HepG2 (cell line): ENCODE results near the gene ARPC1A. TPM values are rescaled to one million over a fixed set of nuclear protein-coding genes. Genes with fewer than 3 reads are reported as not detected.

Experiments
- ATAC-seq: fragments of 200-7000 bp; cut with Tn5 transposase; 3 replicates; pipeline ENCODE4 v1.9.1; 2020; ENCODE audit warnings: mild to moderate bottlenecking, moderate library complexity
- BruUV-seq: library from RNA; stranded (reverse); fragments of 400-500 nt; replicated peaks from 2 replicates; lab custom pipeline; 2021; lab: Mats Ljungman, UMichigan
- CTCF ChIA-PET: fragments of 300-600 bp; formaldehyde crosslinking; extraction: SDS; loops from one replicate; lab custom pipeline; 2021; ENCODE audit warnings: low total read pairs, inconsistent platforms, low intra/inter-chr PET ratio; lab: Yijun Ruan, JAX
- POLR2A ChIA-PET: fragments of 350-600 bp; sonication (Branson Sonifier 250); formaldehyde crosslinking; loops from one replicate; lab custom pipeline; 2020; ENCODE audit warnings: antibody characterized with exemption, inconsistent platforms; lab: Yijun Ruan, JAX
- DNase-seq: peaks from one replicate; pipeline ENCODE4 v3.0.0-alpha.2; 2015; ENCODE audit warnings: low spot score
- FAIRE-seq: peaks from 3 replicates; lab custom pipeline; 2011; peaks lifted over from hg19 to GRCh38; lab: Jason Lieb, UNC
- H2AFZ ChIP-seq: one replicate; pipeline ENCODE4 v1.6.1; 2011; ENCODE audit warnings: low read length, inconsistent platforms
- H3K27ac ChIP-seq: fragments of 300-600 bp; 3 replicates; pipeline ENCODE4 v1.8.0; 2011; ENCODE audit warnings: mixed run types, mild to moderate bottlenecking, mixed read lengths, low read length, inconsistent platforms; ENCODE audit not compliant: insufficient read depth; ENCODE audit errors: extremely low read length
- H3K27me3 ChIP-seq, 2 experiments: fragments of 200-600 bp in 1 of 2; 2 replicates in 1 of 2; 3 replicates in 1 of 2; pipeline versions ENCODE4 v1.6.0 to v1.8.0; 2011; ENCODE audit warnings: low read length in 2 of 2, mild to moderate bottlenecking in 2 of 2, moderate library complexity in 2 of 2, inconsistent platforms in 1 of 2; ENCODE audit not compliant: insufficient read depth in 2 of 2, control insufficient read depth in 1 of 2
- H3K36me3 ChIP-seq, 2 experiments: fragments of 200-600 bp in 1 of 2; replicated peaks in 1 of 2; 2 replicates in 1 of 2; 3 replicates in 1 of 2; pipeline versions ENCODE4 v1.5.1 to v1.8.0; 2011; ENCODE audit warnings: low read length in 2 of 2, inconsistent platforms in 1 of 2; ENCODE audit not compliant: insufficient read depth in 2 of 2, control insufficient read depth in 1 of 2
- H3K4me1 ChIP-seq: 2 replicates; pipeline ENCODE4 v1.5.1; 2012; ENCODE audit warnings: low read length, inconsistent platforms; ENCODE audit not compliant: insufficient read depth
- H3K4me2 ChIP-seq: 2 replicates; pipeline ENCODE4 v1.6.0; 2011; ENCODE audit warnings: low read depth, low read length, inconsistent platforms
- H3K4me3 ChIP-seq, 3 experiments: fragments of 200-600 bp in 1 of 3; sonication (generic), shearing (Covaris generic) in 1 of 3; replicated peaks in 1 of 3; 2 replicates each; pipeline ENCODE4 v1.5.1; 2011 to 2016; ENCODE audit warnings: low read length in 3 of 3, inconsistent platforms in 2 of 3, low read depth in 2 of 3, mild to moderate bottlenecking in 2 of 3, control low read depth in 1 of 3, mixed read lengths in 1 of 3; ENCODE audit not compliant: insufficient read depth in 1 of 3
- H3K79me2 ChIP-seq: one replicate; pipeline ENCODE4 v1.6.1; 2011; ENCODE audit warnings: low read length, inconsistent platforms; ENCODE audit not compliant: insufficient read depth
- H3K9ac ChIP-seq: 2 replicates; pipeline ENCODE4 v1.6.0; 2011; ENCODE audit warnings: mild to moderate bottlenecking, low read depth, low read length, inconsistent platforms; ENCODE audit not compliant: insufficient read depth
- H3K9me3 ChIP-seq: 2 replicates; pipeline ENCODE4 v1.5.1; 2012; ENCODE audit warnings: mild to moderate bottlenecking, low read length
- H4K20me1 ChIP-seq: 2 replicates; pipeline ENCODE4 v1.6.0; 2011; ENCODE audit warnings: inconsistent platforms, mild to moderate bottlenecking, low read length, moderate library complexity; ENCODE audit not compliant: insufficient read depth
- AGO2 ChIP-seq: fragments of 200-400 bp; formaldehyde crosslinking; optimal IDR thresholded peaks from 2 replicates; pipeline ENCODE3; 2017; ENCODE audit warnings: mild to moderate bottlenecking, low read depth, low read length, moderate library complexity
- CBX1 ChIP-seq: IDR thresholded peaks from one replicate; pipeline ENCODE4 v1.6.1; 2016; ENCODE audit warnings: antibody characterized with exemption, low read depth
- KAT7 ChIP-seq: IDR thresholded peaks from 2 replicates; pipeline ENCODE4 v1.6.1; 2018; ENCODE audit warnings: borderline replicate concordance, missing compliant biosample characterization
- MAFG ChIP-seq: sonication (generic); formaldehyde crosslinking; IDR thresholded peaks from 2 replicates; pipeline ENCODE4 v1.5.1; 2020; ENCODE audit warnings: mild to moderate bottlenecking, missing genetic modification reagents
- NCOA1 ChIP-seq: sonication (generic); formaldehyde crosslinking; IDR thresholded peaks from 2 replicates; pipeline ENCODE4 v1.9.0; 2021; ENCODE audit warnings: missing genetic modification reagents
- PHF5A ChIP-seq: IDR thresholded peaks from one replicate; pipeline ENCODE4 v1.6.1; 2018; ENCODE audit warnings: low read depth, missing genetic modification reagents; ENCODE audit not compliant: unreplicated experiment
- RAD21 ChIP-seq: fragments of 450-650 bp; formaldehyde crosslinking; IDR thresholded peaks from 2 replicates; pipeline ENCODE4 v1.5.0; 2020; ENCODE audit warnings: mild to moderate bottlenecking
- RBM22 ChIP-seq: fragments of 200-400 bp; formaldehyde crosslinking; optimal IDR thresholded peaks from 2 replicates; pipeline ENCODE3; 2017; ENCODE audit warnings: mild to moderate bottlenecking, low read length, moderate library complexity
- ZNF564 ChIP-seq: sonication (generic); formaldehyde crosslinking; IDR thresholded peaks from 2 replicates; pipeline ENCODE4 v1.8.1; 2023; ENCODE audit warnings: mild to moderate bottlenecking, missing genetic modification reagents
- ZNF720 ChIP-seq: sonication (generic); formaldehyde crosslinking; IDR thresholded peaks from 2 replicates; pipeline ENCODE4 v1.4.0; 2020; ENCODE audit warnings: missing genetic modification reagents
- WGBS: methylation state at CpG from one replicate; pipeline ENCODE4 v1.1.6; 2017; ENCODE audit warnings: low lambda C conversion rate; 5-methylcytosine and 5-hydroxymethylcytosine counted together
- in situ Hi-C: cut with HindIII; loops from 2 replicates; pipeline ENCODE4 v1.10.0; 2017; ENCODE audit warnings: low pct_unique_long_range_greater_than_20kb; ENCODE audit not compliant: extremely low pct_ligation_motif_present
- intact Hi-C: fragments of 100-400 bp; cut with micrococcal nuclease; formaldehyde crosslinking; loops from one replicate; pipeline ENCODE4 v1.10.0; 2022; ENCODE audit not compliant: unreplicated experiment
- polyA plus RNA-seq, 8 experiments: library from polyadenylated mRNA; depleted of rRNA in 3 of 8; stranded (reverse) in 7 of 8; unstranded in 1 of 8; fragments of >200 nt; fragmentation: Illumina TruSeq in 4 of 8; extraction: Trizol in 4 of 8; gene quantifications; 2 replicates each; pipeline versions ENCODE4 v1.2.1 to v1.2.3, GENCODE V29; 2011 to 2016; ENCODE audit warnings: low read depth in 4 of 8, missing spikeins in 1 of 8, mixed read lengths in 1 of 8; ENCODE audit not compliant: insufficient read depth in 1 of 8
- total RNA-seq, 5 experiments: library from RNA; depleted of rRNA; stranded (reverse); fragments of >200 nt; fragmentation: Illumina TruSeq; extraction: Trizol; gene quantifications; 2 replicates each; pipeline ENCODE4 v1.2.3, GENCODE V29; 2016; ENCODE audit warnings: low read depth in 1 of 5
- TF ChIP-seq, protein P1 (sequence below): sonication (generic); formaldehyde crosslinking; IDR thresholded peaks from 2 replicates; pipeline ENCODE4 v1.5.0; 2020; ENCODE audit warnings: mild to moderate bottlenecking, missing genetic modification reagents
- TF ChIP-seq, protein P2 (sequence below): sonication (generic); formaldehyde crosslinking; IDR thresholded peaks from 2 replicates; pipeline ENCODE4 v1.4.0; 2020; ENCODE audit warnings: missing genetic modification reagents; ENCODE audit errors: not compliant biosample characterization

The ARPC1A gene
- total and polyA plus RNA-seq, 2 of the 13 experiments (the other 11 are each of a cell fraction or from before 2014, with no cell fraction given): 44.3 to 88.5 TPM

DNA sequence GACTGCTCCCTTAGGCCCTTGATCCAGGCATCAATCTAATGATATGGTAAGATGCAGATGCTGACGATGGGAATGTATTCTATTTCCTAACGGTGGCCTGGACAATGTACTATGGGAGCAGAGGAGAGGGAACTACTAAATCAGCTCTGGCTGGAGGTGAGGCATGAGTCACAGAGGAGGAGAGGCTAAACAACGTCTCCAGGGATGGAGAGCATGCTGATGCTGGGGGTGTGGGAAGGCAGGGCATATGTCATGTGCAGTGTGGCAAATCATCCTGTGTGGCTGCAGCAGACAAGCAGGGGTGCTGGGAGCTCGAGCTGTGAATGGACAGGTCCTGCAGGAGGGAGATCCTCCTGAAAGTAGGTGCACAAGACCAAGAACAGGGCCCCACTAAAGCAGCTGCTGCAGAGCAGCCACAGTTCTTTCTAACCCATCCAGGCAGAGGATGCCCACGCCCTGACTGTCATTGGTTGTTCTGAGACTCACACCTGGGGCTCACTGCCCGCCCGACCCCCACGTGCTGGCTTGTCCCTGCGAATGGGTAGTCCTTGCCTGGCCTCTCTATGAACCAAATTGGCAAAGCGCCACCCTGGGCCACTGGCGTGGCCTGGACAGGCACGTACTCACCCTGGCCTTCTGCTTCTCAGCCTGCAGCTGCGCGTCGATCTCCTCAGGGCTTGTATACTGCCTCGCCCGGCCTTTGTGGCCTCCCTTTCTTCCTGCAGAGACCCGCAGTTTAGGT lies 78.7 kb downstream of the ARPC1A start:
- H3K27me3 ChIP-seq: peaks cover 0 to 4% of the 10 kb centered on the region in 2 experiments; a peak in 2 of 5 replicates
- TF ChIP-seq PHF5A (CRISPR knock-in tag): no peak
- TF ChIP-seq CBX1: no peak
- TF ChIP-seq ZNF564: no peak
- no peak for TF ChIP-seq ZNF720 (CRISPR knock-in tag)
- peak; percentile 54 for TF ChIP-seq RBM22
- TF ChIP-seq AGO2: peak; percentile 49
- TF ChIP-seq RAD21 (CRISPR knock-in tag): no peak
- TF ChIP-seq MAFG: no peak
- 98% methylated on average over 14 of the region's 18 CpGs for WGBS
- no peak for ATAC-seq
- H3K79me2 ChIP-seq: peaks cover 46% of the 10 kb centered on the region
- ChIA-PET CTCF (no interaction called here), POLR2A (no interaction called here)
- FAIRE-seq: no peak
- no peak overlapping the region for H3K4me3 ChIP-seq
- peaks cover 35 to 51% of the 10 kb centered on the region in 2 experiments for H3K36me3 ChIP-seq
- H3K4me1 ChIP-seq: peaks cover 27% of the 10 kb centered on the region
- no TSS peak for BruUV-seq
- no peaks in the 10 kb centered on the region for H4K20me1 ChIP-seq
- in situ Hi-C loops: no loop called here
- intact Hi-C loops: no loop called here
- H2AFZ ChIP-seq: no peak overlapping the region
- H3K27ac ChIP-seq: no peak overlapping the region
- H3K9ac ChIP-seq: no peak overlapping the region
- no peak overlapping the region for H3K4me2 ChIP-seq
- DNase-seq: no peak
- no peaks in the 10 kb centered on the region for H3K9me3 ChIP-seq

DNA sequence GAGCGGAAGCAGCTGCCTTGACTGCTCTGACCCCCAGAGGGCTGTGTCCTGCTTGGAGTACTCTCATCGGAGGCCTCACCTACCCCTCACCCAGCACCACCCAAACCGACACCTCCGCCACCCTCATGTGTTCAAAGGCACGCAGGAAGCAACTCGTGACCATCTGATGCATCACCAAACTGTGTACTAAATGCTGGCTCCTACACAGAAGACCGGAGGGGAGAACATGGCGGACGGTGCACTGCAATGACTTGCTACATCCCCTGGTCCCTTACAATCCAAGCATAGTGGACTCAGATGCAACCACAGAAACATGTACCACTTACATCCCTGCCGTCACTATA lies 79.3 kb downstream of the ARPC1A start:
- no peak for TF ChIP-seq NCOA1
- TF ChIP-seq, protein P1, sequence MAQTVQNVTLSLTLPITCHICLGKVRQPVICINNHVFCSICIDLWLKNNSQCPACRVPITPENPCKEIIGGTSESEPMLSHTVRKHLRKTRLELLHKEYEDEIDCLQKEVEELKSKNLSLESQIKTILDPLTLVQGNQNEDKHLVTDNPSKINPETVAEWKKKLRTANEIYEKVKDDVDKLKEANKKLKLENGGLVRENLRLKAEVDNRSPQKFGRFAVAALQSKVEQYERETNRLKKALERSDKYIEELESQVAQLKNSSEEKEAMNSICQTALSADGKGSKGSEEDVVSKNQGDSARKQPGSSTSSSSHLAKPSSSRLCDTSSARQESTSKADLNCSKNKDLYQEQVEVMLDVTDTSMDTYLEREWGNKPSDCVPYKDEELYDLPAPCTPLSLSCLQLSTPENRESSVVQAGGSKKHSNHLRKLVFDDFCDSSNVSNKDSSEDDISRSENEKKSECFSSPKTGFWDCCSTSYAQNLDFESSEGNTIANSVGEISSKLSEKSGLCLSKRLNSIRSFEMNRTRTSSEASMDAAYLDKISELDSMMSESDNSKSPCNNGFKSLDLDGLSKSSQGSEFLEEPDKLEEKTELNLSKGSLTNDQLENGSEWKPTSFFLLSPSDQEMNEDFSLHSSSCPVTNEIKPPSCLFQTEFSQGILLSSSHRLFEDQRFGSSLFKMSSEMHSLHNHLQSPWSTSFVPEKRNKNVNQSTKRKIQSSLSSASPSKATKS (CRISPR knock-in tag): no peak
- TF ChIP-seq, protein P2, sequence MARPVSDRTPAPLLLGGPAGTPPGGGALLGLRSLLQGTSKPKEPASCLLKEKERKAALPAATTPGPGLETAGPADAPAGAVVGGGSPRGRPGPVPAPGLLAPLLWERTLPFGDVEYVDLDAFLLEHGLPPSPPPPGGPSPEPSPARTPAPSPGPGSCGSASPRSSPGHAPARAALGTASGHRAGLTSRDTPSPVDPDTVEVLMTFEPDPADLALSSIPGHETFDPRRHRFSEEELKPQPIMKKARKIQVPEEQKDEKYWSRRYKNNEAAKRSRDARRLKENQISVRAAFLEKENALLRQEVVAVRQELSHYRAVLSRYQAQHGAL (CRISPR knock-in tag): no peak
- no peak for TF ChIP-seq KAT7 (CRISPR knock-in tag)
- TF ChIP-seq, all 625 proteins: peak for 0
- ChIA-PET CTCF (no interaction called here), POLR2A (no interaction called here)
- Histone ChIP-seq H3K27ac (no peak overlapping the region), H4K20me1 (peaks cover 3% of the 10 kb centered on the region; the same call in 1 of the 2 replicates), H3K4me1 (peaks cover 29% of the 10 kb centered on the region), H3K36me3 (peaks cover 31 to 46% of the 10 kb centered on the region in 2 experiments), H3K4me2 (no peak overlapping the region), H3K9me3 (no peaks in the 10 kb centered on the region), H2AFZ (no peak overlapping the region), H3K79me2 (peaks cover 51% of the 10 kb centered on the region), H3K4me3 (no peak overlapping the region), H3K9ac (no peak overlapping the region), H3K27me3 (peaks cover 0 to 4% of the 10 kb centered on the region in 2 experiments; a peak in 2 of 5 replicates)
- DNase-seq (no peak), FAIRE-seq (no peak), ATAC-seq (no peak)
- 100% methylated on average over 9 of the region's 10 CpGs for WGBS
- intact Hi-C loops (loop anchor here (5.0 kb wide), 1 partner anchor 33 kb away; the partner anchor contains the start of gene ARPC1B), in situ Hi-C loops (no loop called here)
- no TSS peak for BruUV-seq
